Activated CD4-positive, alpha-beta T cell treated with anti-CD3 and anti-CD28 coated beads, Interleukin-2, Interleukin-6, amounts not matched to agents 100 ng/mL and 50 ng/mL, durations not matched to agents 16 hours and 8 hours (primary cell): Measurements from ENCODE around the gene PLXNA2.

ENCODE experiments used
- DNase-seq: peaks from one replicate; pipeline ENCODE4 v3.0.0-alpha.2; 2020

The PLXNA2 gene

DNA sequence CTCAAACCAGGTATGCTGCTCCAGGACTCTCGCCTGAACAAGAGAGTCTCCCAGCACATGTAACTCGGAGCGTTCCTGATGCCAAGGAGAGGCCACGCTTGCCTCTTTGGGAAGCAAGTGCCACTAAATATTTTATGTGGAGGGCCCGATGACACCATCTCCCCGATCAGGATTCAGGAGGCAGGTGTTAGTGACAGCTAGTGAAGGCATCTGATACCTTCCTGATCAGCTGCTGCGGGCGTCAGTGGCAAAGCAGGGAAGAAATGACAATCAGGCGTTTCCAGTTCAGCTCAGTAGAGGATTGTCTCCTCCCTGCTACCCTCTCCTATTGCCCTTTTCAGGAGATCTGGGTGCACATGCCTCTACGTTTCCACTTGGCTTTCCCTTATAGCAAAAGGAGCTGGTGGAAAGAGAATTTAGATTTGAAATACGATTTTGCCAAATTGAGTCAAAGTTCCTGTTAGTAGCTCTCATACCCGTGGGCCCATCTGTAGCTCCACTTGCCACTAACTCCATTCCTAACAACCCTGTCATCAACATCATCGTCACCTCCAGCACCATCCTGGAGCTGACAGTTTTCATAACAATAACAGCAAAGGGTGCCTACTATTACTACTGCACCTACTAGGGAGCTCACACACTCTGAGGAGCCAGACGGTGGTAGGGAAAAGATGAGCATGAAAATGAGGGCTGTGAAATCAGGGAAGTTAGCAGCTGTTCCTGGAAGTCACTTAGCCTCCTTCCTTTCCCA is 21.6 kb downstream of the PLXNA2 start:
- DNase-seq, result no peak

DNA sequence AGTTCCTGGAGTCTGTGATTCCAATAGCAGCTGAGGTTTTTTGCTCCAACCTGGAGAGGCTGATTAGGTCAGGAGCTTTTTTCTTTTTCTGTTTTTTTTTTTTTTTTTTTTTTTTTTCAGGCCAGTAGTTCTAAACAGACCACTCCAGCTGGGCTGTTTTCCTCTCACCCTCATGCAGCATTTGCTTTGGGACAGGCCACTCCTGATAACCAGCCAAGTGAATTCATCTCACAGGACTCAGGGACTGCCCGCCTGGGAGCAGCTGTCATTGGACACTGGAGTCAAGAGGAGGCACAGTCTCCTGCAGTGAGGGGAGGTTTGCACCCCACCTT is 22.9 kb downstream of the PLXNA2 start:
- no peak for DNase-seq

DNA sequence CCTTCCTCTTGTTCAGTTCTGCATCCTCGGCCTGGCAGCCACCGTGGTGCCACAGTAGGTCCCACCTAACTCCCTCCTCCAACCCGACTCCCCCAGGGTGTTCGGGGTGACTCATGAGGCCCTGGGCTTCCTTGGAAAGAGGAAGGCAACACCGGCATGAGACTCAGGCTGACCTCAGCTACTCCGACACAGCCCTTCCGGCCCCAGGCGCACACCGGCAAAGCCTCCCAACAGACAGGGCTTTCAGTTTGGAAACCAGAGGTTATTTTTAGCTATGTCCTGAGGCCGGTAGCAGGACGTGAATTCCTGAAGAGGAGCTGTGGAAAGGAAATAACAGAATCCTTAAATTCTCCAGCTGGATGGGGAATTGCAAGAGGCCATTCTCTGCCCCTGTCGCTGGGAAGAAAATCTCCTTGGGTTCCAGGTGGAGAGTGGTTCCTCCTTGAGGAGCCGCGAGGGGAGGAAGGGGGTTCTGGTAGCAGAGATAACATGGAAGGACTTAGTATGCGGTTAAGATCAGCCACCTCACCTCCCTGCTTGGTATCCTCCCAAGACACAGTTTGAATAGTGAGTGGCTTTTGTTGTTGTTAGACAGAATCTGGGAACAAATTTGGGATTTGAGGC is 24.4 kb downstream of the PLXNA2 start:
- no peak for DNase-seq

DNA sequence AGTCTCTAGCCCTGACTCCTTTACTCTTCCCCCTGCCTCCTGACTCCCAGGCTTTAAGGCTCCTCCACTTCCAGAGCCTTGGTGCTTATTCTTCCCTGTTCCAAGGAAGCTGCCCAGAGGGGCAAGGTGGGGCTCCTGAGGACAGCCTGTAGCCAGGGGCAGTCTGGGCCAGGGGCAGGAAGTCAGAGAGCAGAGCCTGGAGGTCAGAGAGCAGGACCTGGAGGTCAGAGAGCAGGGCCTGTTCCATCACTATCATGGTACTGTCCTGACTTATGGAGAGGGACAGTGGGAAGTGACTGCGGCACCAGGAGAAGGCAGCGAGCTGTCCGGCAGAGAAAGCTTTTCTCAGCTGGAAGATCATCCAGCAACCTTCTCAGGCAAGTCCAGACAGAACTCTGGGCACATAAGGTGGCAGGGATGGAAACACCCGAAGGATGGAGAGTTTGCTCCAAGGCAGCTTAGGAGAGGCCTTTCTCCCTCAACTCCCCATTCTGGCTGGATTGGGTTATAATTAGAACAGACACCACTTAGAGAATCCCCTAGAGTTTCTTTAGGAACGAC is 25.0 kb downstream of the PLXNA2 start:
- DNase-seq, result no peak

DNA sequence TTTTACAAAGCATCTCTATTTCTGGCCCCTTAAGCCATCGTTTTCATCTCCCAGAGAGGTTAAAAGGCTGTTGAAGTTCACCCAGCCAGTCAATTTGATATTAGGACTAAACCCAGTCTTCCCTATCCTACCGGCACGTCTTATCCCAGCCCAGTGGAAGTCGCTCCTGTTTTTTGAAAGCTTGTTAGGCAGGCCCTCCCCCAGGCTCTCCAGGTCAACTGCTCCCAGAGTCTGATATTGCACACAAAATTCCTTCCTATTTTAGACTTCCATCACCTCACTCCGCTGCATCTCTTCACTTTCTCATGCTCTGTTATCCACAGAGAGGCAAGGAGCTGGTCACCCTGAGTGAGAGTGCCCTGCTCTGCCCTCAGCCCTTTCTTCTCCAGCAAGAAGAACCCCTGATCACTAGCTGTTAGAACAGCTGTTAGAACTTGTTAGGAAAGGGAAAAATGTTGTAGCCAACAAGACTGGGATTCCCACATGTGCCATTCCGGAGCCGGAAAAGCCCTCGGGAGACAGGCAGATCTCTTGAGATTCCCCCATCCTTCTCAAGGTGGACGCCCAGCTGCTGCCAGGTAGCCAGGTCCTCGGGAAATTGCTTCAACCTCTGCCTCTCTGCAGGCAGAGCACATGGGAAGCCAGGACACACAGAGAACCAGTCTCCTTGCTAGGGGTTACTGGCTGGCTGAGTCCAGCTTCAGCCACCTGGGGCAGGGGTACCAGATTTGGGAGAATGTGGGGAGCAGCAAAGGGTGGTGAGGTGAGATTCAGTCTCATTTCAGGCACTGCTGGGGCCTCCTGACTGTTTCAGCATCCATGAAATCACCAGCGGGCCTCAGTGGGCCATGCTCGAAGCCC is 25.7 kb downstream of the PLXNA2 start:
- no peak for DNase-seq

DNA sequence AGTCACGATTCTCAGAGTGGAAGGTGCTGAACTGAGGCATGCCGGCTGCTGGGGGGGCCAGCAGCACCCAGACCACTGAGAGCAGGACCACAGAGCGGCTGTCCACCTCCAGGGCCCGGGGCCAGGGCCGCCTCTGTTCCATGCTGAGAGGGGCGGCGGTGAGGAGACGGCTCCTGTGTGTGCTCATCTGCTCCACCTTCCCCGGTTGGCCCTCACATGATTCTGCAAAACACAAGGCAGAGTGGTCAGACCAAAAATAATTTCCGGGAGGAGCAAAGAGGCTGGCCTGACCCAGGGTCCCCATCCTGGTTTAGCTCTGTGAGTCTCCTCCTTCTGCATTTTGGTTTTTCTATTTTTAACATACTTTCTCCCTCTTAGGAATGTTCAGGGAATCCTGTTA is 26.4 kb downstream of the PLXNA2 start:
- no peak for DNase-seq

DNA sequence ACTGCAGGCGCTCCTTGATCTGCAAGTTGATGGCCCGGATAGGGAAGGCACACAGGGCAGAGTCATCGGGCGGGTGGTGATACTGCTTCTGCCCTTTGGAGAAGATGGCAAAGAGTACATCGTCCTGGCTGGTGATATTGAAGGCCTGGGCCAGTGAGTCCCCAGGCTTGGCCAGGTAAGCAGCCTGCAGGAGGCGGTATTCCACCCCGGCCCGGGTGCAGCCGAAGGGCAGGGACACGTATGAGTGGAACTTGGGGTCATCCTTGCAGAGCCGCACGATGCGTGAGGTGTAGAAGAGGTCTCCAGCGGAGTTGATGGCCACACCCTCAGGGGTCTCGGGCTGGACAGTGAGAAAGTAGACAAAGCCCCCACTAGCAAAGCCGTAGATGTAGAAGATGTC is 27.4 kb downstream of the PLXNA2 start:
- no peak for DNase-seq

DNA sequence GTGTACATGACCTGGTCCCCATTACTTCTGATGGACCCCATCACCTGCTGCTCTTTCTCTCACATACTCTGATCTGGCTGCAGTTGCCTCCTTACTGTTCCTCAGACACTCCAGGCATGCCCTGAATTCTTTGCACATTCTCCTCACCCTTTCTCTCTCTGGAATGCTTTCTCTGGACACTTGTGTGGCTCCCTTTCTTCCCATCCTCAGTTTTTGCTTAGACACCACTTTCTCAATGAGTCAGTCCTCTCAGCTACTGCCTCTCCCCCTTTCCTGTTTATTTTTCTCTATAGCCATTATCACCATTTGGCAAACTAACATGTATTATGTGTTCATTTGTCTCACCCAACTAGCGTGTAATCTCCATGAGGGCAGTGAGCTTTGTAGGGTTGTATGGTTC is 28.1 kb downstream of the PLXNA2 start:
- no peak for DNase-seq

DNA sequence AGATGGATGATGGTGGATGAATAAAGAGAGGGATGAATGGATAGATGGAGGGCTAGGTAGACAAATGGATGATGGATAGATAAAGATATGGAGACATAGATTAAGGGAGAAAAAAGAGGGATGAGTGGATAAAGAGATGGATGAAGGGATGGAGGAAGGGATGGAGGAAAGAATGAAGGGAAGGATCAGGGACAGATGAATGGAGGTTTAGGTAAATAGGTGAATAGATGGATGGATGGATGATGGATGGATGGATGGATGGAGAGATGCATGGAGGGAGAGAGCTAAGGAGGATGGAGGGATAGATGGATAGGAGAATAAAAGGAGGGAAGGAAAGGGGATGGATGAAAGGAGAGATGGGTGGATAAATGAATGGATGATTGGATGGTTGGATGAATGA is 28.8 kb downstream of the PLXNA2 start:
- no peak for DNase-seq

DNA sequence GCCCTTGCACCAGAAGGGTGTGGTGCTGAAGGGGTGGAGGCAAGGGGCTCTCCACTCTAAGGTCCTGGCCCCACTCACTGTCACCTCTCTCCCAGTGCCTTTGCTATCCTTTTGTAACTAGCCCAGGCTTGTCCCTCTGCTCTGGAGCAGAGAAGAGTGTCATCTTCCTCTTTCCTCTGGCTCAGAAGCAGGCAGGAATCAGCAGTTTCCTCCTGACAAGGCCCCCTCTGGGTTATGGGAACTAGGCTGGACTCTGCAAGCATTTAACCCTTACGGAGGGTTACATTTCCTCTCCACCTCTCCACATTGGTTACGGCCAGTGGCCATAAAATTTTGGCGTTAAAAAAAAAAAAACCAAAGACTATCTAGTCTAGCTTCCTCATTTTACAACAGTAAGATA is 30.4 kb downstream of the PLXNA2 start:
- DNase-seq, result no peak

DNA sequence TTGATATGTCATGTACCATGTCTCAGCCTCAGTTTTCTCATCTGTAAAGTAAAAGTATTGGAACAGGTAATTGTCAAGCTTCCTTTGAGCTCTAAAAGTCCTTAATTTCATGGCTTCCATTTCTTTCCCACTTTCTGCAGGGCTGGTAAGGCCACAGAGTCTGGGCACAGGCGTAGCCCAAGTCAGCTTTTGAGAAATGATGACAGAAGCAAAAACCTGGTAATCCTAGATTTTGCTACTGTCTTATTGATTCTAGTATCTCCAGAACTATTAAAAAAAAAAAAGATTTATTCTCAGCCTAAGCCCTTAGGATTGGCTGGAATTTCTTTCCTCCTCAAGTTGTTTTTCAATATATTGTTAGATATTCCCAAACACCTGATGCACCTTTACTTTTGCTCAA is 31.3 kb downstream of the PLXNA2 start:
- no peak for DNase-seq

DNA sequence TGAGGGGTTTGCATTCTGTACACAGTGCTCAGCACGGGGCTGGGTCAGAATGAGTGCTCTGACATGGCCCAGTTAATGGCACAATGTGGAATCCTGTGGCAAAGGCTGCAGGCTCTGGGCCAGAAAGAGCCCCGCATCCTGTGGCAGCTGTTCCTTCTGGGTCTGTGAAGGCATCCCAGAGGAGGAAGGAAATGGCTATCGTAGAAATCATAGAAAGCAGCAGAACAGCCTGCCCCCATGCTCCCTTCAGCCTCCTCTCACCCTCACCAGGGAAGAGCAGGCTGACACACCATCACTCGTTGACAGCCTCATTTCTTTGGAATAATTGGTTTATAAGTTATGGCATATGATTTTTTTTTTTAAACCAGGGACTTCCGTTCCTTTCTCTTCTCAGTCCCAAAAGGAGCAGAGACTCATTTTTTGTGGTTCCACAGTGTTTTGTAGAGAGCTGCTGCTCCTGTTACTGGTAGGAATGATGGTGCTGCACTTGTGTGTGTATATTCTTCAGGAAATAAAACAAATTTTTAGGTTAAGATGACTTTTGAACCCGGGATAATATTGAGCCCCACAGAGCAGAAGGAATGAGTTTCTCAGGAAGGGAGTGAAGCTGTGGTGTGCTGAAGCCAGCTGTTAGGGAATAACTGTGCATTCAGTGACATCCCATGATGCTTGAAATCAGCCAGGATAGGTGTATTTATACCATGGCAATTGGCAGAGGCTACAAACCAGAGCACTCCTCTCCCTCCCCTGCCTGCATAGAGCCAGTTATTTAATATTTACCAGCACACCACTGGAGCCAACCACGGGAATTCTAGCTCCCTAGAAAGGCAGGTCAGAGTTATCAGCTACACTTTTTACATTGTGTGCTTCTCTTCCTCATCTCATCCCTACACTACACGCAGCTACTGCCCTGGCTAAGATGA is 32.0 kb downstream of the PLXNA2 start:
- DNase-seq, result no peak

DNA sequence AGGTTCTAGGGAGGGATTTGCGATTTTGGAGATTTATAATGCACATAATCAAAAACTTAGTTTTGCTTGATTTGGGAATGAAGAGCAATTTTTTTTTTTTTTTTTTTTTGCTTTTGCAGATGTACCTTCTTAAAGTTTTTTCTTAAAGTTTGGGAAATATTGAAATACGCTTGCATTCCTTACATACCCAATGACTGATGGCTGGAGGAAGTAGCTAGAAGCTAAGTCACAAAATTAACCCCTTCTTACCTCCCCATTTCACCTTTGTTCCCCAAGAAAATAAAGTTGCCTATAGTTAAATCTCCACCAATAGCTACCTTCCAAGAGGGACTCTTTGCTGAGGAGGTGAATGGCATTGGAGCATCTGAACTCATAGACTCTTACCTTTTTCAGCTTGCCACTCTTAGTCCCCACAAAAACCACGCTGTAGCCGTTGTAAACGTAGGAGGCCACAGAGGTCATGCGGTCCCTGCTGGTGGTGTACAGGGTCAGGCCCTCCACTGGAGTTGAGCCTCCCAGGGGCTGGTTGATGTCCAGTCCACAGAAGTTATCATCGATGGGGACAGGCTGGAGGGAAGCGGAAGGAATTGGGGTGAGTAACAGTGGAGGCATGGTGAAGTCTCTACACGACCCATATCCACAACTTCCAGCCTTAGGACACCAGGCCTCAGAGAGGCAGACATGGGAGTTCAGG is 34.1 kb downstream of the PLXNA2 start:
- DNase-seq, result no peak

DNA sequence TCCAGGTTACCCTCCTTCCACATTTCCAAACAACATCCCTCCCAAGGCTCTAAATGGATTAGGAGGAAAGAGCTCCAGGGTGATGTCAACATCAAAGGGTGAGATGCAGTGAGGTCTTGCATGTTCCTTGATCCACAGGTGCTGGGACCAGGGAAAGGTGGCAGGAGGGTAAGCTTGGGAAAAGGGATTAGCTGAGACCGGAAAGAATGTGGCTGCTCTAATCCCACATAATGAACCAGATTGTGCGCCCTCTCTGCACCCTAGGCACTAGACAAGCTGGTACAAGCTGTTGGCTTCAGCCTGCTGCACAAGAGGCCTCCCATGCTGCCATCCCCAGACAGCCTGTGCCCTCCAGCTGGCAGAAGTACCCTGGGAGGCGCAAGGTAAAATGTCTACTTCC is 34.9 kb downstream of the PLXNA2 start:
- no peak for DNase-seq

DNA sequence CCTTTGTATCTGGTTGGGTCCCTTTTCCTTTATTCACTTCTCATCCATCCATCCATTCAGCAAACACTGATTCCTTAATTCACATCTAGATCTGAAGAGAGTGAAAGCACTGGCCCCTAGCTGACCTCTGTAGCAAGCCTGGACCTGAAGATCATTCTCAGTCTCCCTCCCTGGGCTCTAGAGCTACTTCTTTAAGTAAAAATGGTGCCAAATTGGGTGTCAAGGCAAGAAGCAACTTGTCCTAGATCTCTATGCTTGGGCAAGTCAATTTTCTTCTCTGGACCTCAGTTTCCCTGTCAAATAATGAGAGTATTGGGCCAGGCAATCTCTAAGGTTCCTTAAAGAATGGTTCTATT is 36.1 kb downstream of the PLXNA2 start:
- DNase-seq, result no peak

DNA sequence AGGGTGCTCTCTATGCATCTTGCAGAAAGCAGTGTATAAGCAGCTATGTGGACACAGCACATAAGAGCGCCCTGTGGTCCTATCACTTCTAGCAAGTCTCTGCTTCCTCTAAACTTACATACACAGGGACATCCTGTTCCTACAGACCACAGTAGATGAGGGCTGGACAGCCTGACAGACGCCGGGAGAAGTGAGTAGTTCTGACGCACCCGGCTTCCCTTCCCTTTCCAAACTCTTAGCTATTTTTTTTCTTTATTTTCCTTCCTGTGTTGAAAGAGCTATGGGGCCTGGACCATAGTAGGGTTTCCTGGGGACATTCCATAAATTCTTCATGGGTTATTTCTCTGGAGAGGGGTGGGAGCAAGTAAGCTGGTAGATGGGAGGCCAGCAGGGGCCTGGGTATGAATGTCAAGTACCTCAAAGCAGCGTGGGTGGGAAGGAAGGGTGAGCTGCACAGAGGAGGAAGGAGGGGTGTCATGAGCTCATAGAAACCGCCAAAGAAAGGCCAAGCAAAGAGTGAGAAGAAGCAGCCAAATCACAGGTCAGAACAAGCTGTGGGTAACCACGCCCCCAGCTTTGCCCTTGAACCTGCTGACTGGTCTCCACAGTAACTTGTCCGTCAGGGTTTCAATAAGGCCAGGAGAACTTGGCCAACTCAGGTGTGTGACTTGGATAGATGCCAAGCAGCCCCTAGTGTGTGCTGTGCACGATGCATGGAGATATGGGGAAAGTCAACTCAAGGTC is 36.6 kb downstream of the PLXNA2 start:
- no peak for DNase-seq

DNA sequence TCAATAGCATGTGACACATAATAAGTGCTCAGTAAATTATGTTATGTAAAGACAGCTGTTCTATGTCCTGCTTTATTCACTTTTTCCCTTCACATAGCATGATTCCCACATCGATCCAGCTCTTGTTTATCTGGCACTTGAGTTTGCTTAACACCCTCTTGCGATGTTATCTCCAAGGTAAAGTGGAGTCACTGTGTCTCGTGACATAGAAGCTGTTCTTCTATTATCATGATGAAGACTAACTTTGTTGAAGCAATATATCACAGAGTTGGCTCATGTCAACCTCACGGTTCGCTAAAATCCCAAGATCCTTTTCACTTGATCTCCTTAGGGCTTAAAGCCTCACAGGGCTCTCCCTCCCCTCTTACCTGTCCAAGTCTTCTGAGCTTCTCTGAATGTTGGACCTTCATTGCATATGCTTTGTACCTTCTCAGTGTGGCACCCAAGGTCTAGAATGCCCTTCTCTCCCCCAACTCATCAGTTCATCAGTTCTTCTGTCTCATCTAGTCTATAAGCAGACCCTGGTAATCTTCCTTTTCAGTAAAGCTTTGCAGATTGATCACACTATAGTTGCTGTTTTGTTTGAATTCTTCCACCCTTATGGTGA is 38.0 kb downstream of the PLXNA2 start:
- no peak for DNase-seq

DNA sequence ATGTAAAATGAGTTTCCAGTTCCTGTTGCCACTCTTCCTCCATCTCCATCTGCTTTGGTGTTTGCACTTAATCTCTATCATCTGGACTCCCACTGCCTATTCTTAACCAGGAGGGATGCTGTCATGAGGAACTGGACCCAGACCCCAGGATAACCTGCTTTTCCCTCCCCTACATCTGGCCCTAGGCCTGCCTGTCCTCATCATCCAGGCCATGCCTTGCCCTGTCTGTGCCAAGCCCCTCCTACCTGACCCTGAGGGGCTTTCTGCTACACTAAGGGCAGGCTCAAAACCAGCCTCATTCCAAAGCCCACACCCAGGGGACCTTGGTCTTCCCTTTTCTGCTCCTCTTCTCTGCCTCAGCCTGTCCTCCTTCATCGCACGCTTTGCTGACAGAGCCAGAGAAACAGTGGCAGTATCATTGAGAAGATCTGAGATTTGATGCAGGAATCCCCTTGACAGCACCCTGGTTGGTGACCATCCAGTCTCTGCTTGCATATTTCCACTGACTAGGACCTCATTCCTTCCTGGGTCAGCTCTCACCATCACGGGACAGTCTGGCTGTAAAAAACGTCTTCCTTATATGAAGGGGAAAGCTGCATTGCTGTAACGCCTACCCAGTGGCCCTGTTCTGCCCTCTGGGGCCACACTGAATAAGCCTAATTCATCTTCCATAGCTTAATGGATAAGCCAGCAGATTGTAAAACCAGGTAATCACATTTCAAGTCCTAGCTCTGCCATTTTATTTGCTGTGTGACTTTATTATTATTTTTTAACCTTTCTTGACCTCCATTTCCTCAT is 38.8 kb downstream of the PLXNA2 start:
- DNase-seq, result no peak

DNA sequence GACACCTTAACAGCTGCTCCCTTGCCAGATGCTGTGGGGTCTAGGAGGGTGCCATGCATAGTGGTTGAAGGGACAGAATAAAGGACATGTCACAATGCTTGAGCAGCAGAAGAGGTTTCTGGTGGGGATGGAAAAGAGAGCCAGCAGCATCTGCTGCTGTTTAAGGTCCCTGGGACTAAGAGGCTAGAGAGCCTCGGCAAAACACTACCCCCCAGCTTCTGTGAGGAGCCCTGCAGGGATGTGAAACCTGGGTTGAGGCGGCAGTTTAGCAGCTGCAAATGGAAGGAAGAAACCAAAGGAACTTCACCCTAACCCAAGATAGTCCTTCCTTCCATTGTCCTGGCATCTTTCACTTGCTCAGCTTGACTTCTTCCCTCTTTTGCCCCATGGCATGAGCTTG is 39.4 kb downstream of the PLXNA2 start:
- DNase-seq, result no peak
